HG02938 (cell line): ENCODE results near the gene ZNF414.
A peak's percentile ranks its signal among the peaks of the same experiment; 100 is the strongest.
"Not testable (repeated sequence)": the region's sequence is repeated elsewhere in the genome, so short reads cannot be mapped to it uniquely, and the experiment has no call there.

Experiments used
- ATAC-seq: cut with Tn5 transposase; IDR thresholded peaks from one replicate; pipeline ENCODE4 v1.9.1; 2021; ENCODE audit warnings: mild to moderate bottlenecking, moderate library complexity; ENCODE audit not compliant: unreplicated experiment

ZNF414 gene, protein sequence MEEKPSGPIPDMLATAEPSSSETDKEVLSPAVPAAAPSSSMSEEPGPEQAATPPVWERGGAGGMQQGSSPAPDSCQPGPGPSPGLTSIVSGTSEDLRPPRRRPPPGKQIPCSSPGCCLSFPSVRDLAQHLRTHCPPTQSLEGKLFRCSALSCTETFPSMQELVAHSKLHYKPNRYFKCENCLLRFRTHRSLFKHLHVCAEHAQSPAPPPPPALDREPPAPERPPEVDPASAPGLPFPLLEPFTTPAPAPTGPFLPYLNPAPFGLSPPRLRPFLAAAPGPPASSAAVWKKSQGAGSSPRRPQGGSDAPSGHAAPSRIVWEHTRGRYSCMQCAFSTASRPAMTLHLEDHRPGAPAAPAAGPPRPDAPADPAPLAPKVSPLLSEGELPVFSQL

GRCh38 chr19:8513687-8514504, at the start of gene ZNF414:
TSS of gene ZNF414 (minus strand) at chr19:8514167. CDS start at chr19:8514046, 121 bp downstream.
- peak; percentile 83 for ATAC-seq

GRCh38 chr19:8561075-8561764, 47.3 kb upstream of the ZNF414 start:
- ATAC-seq, result no peak

GRCh38 chr19:8558325-8558724, 44.4 kb upstream of the ZNF414 start:
- no peak for ATAC-seq

DNA sequence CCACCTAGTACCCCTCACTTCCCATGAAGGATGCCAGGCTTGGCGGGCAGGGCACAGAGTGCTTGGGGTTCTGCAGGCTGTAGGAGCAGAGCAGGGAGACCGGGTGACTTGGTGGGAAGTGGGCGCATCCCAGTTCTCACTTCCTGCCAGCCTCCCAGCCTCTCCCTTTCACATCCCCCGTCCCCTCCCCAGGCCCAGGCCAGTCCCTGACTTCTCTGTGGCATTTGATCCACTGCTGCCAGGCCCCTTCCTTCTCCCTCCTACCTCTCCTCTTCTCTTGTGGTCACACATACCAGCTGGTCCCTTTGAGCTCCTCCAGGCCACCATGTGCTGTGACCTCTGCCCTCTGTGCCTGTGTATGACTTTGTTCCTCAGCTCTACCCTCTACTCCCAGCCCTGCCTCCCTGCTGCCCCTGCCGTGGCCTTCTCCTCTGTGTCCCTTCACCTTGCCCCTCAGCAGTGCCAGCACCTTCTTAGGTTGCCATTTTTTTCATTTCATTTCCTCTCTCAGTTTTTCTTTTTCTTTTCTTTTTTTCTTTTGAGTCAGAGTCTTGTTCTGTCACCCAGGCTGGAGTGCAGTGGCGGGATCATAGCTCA, 43.8 kb upstream of the ZNF414 start:
- no peak for ATAC-seq

- not testable (repeated sequence) for ATAC-seq
Measured at GRCh38 chr19:8553729-8554128, 39.8 kb upstream of the ZNF414 start.

- ATAC-seq, result no peak
Measured at GRCh38 chr19:8552810-8553209, 38.8 kb upstream of the ZNF414 start.

DNA sequence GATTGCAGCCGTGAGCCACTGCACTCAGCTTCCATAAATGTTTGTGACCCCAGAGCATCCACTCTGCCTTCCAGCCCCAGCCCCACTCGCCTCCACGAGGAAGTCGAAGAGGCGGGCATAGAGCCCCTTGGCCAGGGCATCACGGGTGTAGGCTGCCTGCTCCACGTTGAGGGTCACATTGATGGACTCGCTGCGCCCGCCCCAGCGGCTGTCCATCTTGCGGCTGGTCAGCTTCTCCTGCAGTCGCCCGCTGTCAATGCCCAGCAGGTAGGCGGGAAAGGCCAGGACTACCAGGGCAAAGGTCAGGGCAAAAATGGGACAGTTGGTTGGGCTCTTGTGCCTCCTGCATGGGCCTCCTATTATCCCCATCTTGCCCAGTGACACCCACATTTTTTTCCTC, 36.1 kb upstream of the ZNF414 start:
- ATAC-seq, result no peak

- no peak for ATAC-seq
Measured at GRCh38 chr19:8545743-8546142, 31.8 kb upstream of the ZNF414 start.

DNA sequence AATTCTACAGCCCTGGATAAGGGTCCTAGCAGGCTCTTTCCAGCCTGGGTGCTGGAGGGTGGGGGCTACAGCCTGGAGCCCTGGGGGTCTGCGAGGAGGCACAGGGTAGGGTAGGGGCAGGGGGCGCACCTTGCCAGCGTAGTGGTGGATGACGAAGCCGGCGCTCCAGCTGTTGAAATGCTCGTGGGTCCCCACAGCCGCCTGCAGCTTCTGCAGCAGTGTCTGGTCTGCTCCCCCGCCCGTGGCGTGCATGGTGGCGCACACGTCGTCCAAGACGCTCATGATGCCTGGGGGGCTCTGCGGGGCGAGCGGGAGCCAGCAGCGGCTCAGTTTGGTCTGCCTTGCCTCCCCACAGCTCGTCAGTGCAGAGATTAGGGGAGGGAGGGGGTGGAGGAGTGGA, 30.2 kb upstream of the ZNF414 start:
- ATAC-seq, result no peak

GRCh38 chr19:8539621-8540149, 25.7 kb upstream of the ZNF414 start:
- no peak for ATAC-seq

- no peak for ATAC-seq
Measured at GRCh38 chr19:8537099-8537498, 23.1 kb upstream of the ZNF414 start.

- ATAC-seq, result no peak
Measured at GRCh38 chr19:8536282-8536681, 22.3 kb upstream of the ZNF414 start.

- ATAC-seq, result no peak
Measured at GRCh38 chr19:8532225-8532624, 18.3 kb upstream of the ZNF414 start.

DNA sequence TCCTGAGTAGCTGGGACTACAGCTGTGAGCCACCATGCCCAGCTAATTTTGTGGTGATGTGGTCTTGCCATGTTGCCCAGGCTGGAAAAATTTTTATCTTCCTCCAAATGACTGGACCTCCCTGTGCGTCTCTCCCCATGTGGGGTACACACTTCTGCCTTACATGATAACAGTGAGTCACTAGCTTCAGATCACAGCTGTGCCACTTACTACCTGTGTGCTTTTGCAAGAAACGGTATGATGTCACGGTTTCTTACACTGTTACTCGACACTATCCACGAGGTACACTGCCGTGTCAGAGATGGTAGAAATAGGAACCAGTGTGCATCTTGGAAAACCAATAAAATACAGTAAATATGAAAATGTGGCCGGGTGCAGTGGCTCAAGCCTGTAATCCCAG, 17.5 kb upstream of the ZNF414 start:
- no peak for ATAC-seq

DNA sequence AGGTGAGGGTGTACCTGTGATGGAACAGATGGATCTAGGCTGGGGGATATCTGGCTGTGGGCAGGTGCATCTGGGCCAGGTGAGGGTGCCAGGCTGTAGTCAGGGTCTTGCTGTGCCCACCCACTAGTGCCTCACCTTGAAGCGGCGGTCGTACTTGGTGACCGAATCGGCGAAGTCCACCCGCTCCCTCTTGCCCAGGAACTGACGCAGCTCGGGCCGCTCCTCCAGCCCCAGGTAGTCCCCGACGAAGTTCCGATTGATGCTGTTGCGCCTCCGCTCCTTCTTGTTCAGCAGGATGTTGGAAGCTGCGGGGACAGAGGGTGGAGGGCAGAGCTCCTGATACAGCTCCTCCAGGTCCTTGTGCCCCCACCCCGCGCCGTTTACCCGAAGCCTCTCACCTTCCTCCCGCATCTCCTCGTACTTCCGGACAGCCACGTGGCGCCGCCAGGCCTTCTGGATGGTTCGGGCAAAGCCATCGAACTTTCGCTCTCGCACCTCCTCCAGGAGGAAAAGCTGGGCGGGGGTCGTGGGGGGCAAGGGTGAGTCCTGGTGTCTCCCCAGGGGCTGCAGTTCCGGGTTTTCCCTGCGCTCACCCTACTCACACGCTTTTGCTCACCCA, 16.2 kb upstream of the ZNF414 start:
- no peak for ATAC-seq

DNA sequence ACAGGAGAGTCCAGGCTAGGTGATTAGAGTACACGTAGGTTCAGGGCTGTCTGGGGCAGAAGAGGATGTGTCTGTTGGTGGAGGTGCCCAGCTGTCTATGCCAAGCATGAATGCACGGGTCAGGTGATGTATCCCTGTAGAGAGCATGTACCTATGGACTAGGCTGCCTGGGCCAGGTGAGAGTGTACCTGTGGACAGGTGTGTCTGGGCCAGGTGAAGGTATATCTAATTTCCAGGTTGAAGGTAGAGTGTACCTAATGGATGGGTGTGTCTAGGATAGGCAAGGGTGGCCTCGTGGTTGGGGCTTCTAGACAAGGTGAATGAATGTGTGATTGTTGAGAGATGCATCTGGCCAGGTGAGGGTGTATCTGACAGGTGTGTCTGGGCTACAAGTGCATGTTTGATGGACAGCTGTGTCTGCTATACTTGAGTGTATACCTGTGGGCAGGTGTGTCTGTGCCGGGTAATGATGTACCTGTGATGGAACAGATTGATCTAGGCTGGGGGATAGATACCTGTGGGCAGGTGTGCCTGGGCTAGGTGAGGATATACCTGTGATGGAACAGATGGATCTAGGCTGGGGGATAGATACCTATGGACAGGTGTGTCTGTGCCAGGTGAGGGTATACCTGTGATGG, 15.5 kb upstream of the ZNF414 start:
- ATAC-seq, result no peak

- no peak for ATAC-seq
Measured at GRCh38 chr19:8528500-8528899, 14.5 kb upstream of the ZNF414 start.

DNA sequence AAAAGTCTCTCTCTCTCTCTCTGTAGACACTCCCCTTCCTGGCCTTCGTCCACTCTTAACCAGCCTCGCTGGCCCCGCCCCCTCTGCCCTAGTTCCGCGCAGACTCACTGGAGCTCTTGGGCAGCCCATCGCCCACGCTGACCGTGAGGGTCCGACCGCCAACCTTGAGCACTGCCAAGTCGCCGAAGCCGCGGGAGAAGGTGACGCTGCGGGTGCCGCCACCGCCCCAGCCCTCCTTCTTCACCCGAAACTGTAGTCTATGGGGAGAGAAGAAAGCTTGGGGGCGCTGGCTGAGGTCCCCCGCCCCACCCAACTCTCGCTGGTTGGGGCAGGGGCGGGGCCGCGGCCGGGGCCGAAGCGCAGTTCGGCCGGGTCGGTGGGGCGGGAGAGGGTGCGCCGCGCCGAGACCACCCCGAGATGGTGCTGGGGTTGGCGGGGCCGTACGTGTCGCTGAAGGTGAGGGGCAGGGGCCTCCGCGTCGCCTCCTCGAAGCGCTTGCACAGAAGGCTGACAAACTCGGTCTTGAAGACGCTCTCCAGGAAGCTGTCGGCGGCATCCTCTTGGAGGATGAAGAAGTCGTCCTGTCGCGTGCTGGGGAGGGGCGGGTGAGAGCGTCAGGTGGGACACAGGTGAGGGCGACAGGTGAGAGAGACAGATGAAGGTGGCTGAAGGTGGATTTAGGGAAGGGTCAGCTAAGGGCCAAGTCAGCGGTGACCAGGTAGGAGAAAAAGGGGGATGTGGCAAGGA, 12.6 kb upstream of the ZNF414 start:
- ATAC-seq, result no peak

DNA sequence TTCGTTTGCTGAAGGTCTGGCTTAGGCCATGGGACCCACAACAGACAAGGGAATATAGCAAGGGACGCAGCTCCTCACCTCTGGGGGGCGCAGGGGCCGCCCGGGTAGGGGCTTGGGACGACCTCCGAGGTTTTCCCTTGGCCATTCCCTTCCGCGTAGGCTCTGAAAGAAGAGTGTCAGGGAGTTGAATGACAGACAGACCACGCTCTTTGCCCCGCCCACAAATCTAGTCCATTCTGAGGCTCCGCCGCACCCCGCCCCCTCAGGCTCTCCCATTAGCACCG, 11.4 kb upstream of the ZNF414 start:
- ATAC-seq, result no peak

DNA sequence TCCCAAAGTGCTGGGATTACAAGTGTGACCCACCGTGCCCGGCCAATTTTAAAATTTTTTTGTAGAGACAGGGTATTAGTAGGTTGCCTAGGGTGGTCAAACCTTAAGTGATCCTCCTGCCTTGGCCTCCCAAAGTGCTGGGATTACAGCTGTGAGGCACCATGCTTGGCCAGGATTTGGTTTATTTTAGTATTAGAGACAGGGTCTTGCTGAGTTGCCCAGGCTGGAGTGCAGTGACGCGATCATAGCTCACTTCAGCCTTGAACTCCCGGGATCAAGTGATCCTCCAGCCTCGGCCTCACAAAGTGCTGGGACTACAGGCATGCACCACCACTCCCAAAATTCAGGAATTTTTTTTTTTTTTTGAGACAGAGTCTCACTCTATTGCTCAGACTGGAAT, 5.4 kb upstream of the ZNF414 start:
- ATAC-seq, result no peak
